ENCODE measurements around the gene SH3RF3.

Gene SH3RF3

DNA sequence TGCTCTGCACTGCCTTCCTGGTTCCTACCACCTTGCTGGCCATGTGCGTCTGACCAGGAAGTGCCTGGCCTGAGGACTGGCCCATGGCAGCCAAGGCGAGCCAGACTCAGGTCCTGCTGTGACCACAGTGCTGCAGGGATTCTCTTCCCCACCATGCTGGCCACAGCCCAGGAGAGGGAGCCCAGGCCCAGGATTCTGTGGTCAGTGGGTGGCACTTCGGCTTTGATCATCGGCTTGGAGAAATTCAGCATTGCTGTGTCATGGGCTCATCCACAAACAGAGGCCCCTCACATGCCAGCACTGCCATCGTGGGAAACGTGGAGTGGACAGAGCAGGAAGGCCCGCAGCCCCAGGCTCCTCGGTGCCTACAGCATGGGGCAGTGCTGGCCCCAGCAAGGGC is 273.2 kb downstream of the SH3RF3 start:
- DNase-seq, result no peak

DNA sequence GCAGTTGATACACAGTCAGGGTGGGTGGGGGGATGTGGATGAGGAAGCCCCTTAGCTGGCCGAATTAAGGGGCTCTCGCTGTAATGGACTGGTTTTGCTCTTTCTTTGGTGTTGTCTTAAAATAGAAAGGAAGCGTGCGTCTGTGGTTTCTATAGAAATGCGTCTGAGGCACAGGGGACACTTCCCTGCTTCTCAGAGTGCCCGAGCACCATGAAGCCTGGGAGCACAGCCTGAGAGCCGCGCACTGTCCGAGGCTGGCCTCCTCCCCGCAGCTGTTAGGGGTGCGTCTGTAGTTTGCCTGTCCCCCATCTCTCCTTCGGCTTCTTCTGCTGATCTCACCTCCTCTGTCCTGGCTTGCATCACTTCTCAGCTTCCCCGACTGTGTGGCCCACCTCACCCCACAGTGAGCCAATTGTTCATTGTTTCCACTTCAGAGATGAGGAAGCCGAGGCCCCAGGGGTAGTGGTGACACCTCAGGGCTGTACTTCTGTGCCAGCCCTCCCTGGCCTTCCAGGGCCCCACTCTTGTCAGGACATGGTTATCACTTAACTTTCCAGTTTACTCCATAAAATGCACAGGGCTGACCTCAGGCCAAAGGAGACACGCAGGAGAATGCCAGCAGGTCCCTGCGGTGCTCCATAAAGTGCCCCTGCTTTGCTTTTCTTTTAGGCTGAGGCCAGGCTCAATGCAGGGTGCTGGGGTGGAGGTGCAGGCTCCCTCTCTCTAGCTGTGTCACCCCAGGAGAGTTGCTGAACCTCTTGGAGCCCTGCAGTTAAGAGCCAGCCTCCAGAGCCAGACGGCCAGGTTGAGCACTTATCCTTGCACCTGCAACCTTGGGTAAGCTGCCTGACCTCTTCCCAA is 274.2 kb downstream of the SH3RF3 start:
- DNase-seq, result no peak

DNA sequence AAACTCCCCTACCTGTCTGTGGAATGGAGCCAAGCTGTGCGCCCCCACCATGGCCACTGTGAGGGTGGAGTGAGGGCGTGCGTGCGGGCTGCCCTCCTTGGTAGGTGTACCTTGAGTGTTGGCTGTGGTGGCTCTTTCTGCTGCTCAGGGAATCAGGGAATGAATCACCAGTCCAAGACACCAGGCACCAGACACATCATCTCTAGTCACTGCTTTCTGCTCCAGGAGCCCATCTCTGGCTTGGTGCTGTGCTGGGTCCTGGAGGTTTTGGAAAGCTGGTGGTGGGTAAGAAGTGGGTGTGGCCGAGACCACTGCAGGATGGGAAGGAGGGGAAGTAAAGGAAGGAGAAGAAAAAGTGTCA is 274.8 kb downstream of the SH3RF3 start:
- peak in 2 of 58 donors; percentile 18 to 39 for DNase-seq

DNA sequence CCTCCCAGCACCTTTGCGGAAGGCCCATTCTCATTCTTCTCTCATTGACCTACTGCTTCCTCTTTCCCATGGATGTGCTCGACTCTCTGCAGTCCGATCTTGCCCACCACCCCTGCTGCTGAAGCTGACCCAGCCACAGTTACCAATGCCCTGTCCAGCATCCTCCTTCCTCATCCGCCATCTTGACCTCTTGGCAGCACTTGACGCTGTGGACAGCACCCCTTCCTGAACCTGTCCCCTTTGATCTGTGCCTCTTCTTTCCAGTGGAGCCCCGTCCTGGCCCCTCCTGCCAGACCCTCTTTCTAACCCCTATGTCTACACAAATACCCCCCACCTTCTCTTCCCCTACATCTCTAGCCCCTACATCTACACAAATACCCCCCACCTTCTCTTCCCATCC is 275.7 kb downstream of the SH3RF3 start:
- DNase-seq, result no peak

DNA sequence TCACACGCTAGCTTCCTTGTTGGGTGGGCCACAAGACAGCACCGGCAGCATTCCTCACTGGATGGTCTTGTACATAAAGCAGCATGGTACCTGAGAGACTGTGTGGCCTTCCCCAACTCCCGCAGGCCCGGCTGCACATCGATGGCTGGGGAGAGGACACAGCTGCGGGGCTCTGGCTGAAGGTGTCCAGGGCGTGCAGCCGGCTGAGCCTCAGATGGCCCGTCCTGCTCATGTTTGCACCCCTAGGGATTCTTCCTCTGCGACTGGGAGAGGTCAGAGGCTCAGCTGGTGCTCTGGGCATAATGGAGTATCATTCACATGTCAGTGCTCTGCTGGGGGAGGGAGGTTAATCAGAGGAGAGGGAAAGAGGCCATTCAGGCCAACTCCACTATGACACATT is 276.9 kb downstream of the SH3RF3 start:
- no peak for DNase-seq

DNA sequence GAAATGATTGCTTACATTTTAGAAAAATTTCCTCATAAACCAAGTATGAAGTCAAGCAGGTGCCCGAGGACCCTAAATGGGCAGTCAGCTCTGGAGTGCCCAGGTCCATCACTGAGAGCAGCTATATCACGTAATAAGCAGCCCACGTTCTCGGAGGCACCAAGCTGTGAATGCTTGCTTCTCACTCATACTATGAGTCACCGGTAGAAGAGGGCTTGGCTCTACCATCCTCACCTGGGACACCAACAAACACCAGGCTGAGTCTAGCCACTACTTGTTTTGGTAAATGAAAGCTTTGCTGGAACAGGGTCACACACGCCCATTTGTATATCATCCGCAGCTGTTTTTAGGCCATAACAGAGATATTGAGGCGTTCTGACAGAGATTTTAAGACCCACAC is 277.3 kb downstream of the SH3RF3 start:
- DNase-seq, result no peak

DNA sequence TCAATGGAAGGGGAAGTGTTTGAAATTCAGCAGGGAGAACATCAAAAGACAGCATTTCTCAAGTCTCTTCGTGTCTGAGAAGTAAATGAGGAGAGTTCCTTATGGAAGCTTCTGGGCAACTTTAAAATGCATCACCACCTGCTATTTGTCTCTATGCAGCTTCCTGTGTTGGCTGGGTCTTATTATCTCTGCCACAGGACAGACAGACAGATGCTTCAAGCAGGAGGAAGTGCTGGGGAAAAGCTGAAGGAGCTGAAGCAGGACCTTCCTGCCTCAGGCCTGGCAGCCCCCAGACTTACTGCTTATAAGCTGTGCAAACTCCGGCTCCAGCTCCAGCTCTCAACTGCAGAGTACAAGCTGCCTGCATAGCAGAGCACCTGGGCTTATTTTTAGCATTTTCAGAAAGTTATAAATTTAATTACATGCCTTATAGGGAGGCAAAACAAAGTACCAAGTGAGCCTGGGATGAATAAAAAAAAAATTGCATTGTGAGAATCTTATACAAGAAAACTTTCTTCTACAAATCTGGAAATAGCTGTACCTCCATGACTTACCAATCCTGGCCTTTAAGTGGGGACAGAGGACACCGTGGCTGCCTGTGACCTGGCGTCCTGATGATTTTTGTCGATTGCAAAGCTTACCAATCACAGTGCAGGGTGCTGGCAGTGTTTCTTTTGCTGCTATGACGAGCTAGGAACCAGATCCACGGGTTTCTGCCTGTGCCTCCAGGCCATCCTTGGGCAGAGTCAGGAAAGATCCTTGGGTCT is 278.5 kb downstream of the SH3RF3 start:
- DNase-seq, result no peak

DNA sequence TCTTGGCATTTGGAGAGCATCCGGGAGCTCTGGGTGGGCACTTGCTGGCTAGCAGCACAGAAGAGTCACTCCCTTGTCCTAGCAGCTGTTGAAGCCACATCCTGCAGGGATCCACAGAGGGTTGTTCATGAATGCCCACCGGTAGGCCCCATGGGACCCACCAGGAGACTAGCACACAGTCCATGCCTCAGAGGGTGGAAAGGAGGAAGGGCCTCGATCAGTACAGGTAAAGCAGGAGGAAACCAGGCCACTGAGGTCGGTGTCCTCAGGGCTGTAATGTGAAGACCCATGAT is 279.0 kb downstream of the SH3RF3 start:
- DNase-seq, result no peak

DNA sequence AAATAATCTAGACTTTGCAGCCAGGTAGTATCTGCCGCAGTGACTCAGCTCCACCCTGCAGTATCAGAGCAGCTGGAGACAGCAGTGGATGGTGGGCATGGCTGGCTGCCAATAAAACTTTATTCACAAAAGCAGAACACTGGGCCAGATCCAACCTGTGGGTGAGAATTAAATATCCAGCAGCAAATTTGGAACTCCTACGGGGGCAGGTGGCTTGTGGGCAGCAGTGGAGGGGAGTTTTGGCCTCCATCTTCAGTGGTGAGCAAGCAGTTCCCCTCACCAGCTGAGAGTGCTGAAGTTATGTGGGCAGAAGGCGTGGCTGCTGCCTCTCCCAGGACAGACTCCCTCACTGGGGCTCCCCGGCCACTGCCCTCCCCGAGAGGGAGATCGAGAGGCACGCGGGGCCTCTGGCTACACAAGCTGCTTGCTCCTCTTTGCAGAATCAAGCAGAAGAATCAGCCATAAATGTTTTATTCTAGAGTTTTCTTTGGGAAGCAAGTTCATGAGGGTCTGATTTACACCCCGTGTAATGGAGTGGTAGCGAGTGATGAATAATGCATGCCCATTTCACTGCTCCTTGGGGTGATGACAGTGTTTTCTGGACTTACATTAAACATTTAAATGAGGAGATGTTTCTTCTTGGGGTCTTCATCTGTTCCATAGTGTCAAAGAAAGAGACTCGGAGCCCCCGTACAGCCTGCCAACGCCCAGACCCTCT is 280.5 kb downstream of the SH3RF3 start:
- peak in 13 of 58 donors; percentile 17 to 51 (median 32) for DNase-seq

DNA sequence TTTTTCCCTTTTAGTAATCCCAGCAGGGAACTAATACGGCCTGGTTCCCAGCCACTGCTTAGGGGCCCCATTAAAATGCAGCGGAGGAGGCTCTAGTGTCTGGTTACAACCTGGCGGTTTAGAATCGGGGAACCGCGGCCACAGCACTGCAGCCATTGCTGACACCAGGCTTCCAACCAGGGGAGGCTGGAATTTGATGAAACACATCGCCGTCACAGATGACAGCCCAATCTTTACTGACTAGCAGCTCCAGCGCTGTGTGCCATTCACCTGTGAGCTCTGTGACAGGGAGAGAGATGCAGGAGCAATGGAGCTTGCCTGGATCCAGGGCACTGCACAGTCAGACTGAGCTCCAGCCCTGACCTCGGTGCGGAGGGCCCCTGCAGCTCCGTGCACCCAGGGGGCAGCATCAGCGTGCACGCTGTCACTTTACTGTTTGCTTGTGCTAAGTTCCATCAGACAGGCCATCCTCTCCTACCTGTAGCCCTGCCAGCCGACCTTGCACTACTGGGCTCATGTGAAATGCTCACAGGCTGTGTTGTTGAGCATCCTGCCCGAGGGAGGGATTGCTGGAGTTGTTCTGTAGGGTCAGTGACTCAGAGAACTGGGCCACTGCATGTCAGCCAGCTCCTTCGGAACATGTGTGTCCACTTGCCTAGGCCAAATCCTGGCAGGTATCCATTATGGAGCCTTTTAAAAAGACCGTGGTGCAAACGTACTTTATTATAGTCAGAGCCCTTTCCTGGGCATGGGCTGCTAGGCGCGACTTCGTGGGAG is 281.2 kb downstream of the SH3RF3 start:
- no peak for DNase-seq

DNA sequence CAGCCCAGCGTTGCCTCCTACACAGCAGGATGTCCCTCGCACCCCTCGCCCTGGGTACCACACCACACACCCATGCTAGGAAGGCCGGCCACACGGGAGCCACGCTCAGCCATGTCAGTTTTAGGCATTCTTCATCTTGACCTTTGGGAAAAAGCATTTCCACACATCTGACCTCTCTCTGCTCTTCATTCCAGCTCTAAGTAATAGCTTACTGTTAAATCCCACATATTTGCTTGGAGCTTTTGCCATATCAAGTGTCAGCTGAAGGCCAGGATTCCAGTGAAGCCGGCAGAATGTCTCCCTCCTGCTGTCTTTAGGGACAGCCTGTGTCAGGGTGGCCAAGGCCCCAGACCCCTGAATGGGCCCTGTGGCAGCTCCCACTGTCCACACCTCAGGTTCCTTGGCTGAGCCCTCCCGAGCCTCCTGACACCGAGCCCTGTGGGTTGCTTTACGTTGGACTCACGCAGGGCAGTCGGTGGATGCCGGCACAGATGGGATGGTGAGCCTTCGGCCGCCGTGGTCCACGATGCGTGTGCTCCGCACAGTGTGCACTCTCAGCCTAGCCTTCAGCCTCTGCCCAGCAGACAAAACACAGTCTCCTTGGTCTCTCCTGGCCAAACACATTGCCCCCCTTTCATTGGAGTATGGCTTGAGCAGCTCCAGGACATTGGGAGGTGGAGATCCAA is 282.8 kb downstream of the SH3RF3 start:
- DNase-seq, result no peak

DNA sequence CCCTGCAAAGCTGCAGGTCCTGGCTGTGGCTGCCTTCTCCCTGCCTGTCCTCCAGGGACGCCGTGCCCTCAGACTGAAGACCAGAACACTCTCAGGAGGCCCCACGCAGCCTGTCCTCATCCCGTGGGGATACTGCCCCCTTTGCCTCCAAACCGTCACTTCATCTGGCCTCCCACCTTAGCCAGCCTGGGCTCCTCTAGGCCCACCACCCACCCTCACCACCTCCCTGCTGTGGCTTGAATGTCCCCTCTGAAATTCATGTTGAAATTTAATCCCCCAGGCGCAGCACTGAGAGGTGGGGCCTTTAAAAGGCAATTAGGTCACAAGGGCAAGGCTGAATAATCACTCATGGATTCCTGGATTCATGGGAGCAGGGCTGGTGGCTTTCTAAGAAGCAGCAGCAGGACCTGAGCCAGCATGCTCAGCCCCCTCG is 286.6 kb downstream of the SH3RF3 start:
- no peak for DNase-seq

DNA sequence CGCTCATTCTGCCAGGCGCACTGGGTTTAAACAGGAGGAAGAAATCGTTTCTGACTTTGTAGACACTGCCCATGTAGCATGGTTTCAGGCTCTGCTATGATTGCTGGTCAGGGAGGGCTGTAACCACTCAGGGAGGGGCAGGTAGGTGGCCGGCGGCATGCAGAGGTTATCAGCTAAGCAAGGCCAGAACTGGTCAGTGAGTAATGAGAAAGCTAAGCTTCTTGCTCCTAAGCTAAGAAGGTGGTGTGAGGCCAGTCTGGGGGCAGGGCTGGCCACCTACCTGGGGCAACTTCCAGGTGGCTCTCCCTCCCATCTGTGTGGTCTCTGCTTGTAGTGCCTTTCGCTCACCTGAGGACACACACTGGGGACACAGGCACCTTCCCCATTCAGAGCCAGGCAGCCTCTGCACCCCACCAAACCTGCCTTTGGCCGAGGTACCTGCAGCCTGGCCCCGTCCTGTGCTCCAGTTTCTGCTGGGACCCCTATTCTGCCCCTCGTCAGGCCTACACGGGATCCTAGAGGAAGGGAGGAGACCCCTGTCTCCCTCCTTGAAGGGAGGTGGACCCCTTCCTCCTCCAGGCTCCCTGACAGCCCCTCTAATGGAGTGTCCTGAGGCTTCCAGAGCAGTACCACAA is 288.8 kb downstream of the SH3RF3 start:
- no peak for DNase-seq

DNA sequence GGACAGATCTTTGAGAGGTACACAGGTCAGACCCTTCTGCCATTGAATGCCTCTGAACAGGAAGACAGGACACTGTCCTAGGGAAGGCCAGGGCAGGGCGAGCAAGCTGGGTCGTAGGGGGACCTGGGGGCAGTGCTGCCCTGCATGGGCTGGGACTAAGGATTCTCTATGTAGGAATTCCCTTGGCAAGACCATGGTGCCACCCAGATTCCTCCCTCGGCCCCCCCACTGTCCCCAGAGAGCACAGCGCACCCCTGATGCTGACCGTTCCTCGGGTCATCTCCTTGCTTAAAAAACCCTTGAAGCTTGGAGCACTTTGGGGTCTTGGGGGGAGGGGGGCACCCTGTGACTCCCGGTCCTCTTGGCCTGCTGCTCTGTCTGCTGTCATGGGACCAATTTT is 289.7 kb downstream of the SH3RF3 start:
- no peak for DNase-seq

DNA sequence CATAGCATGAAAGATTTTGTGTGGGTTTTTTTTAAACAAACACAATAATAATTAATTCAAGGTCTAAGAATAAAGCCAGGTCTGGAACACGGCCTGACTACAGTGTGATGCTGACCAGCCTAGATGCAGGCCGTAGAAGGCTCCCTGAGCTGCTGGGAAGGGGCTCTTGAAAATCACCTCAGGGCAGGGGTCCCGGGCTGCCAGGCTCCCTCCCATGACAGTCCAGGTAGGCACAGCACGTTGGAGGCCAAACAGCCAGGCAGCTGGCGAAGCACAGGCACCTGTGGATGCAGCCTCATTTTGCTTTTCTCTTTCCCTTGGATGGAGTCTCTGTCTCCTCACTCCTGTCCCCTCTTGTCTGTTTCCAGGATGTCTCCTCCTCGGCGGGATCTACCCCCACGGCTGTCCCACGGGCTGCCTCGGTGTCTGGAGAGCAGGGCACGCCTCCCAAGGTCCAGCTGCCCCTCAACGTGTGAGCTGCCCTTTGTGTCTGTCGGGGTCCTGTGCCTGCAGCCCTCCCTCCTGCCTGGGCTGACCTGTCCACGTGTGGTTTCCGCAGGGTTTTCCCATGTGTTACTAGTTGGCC is 290.3 kb downstream of the SH3RF3 start:
- DNase-seq, result no peak

DNA sequence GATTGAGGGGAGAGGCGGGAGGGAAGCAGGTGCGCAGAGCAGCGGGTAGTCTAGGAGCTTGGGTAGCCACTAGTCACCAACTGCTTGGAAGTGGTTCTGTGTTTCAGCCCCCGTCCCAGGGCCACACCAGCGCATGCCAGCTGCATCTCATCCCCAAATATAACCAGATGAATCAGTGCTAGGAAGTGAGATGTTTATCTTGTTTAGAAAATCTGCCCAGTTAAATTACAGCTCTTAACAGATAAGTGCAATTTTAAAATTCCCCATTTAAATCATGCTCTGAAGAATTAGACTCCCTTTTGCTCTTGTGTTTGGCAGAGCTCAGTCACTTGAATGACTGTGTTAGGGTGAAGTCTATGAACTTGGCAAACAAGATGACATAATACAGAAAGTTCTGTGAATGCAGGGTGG is 291.0 kb downstream of the SH3RF3 start:
- peak in 22 of 58 donors; percentile 8 to 57 (median 38) for DNase-seq

DNA sequence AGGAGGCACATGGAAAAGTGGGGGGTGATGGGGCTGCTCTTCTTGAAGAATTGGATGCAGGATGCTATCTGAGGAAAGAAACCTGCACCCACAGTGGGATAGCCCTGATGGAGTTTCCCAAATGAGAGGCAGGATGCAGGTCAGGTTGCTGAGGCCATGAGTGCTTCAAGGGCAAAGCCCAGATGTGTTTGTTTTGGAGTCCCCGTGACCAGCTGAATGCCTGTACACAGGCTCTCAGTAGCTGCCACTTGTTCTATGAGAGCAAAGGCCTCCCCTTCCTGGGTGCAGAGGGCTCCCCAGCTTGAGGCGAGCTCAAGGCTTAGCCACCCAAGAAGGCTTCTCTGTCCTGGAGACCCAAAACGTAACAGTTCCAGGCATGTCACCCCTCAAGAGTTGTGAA is 292.1 kb downstream of the SH3RF3 start:
- no peak for DNase-seq

DNA sequence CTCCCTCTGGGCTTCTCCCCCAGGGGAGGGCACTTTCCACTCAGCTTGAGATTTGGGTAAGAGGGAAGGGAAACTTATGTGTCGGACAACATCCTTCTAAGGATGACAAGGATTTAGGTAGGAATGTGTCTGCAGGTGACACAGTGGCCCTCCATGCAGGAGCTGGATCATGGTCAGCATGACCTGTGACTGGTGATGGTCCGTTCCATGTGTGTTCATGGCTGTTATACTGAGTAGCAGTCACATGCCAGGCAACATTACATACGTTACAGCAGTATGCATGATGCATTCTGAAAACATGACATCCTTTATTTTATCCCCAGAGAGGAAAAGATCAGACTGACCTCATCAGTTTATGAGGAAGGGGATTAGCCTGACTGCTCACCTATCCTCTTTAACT is 292.6 kb downstream of the SH3RF3 start:
- no peak for DNase-seq

DNA sequence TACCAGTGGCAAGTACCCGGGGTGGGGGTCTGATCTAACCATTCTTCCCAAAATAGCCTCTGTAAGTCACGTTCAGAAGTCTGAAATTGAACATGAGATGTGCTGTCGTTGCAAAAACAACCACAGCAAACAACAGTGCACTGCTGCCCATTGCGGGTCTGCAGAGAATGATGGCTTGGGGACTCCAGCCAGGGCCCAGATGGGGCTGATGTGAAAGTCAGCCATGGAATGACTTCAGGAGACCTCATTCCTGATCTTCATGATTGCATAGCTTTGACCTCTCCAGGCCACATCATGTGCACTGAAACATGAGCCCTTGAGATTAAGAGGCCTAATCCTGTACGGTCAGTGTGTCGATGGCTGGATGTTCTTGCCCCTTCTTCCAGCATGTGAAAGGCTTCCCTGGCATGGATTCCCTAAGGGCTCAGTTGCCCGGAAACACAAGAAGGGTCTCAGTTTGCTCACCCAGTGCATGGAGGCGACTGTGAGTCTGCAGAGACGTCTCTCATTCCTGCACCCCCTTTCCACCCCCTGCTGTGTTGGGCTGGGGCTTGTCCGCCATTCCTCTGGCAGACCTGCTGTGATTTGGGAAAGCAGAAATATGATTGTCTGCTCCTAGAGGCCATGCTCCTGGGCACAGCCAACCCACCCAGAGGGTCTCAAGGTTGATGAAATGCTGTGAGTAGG is 293.2 kb downstream of the SH3RF3 start:
- DNase-seq, result no peak

Data from anterior cingulate cortex (tissue), 58 donors.